HFF-Myc (cell line): ENCODE measurements around the gene MALAT1.
A peak's percentile ranks its signal among the peaks of the same experiment; 100 is the strongest.

Experiments
- DNase-seq: peaks from one replicate; pipeline ENCODE4 v3.0.0-alpha.2; 2011; ENCODE audit warnings: low read depth; ENCODE audit errors: extremely low read depth
- H3K4me3 ChIP-seq: replicated peaks from 2 replicates; pipeline ENCODE4 v1.5.1; 2011; ENCODE audit warnings: low read depth, mild to moderate bottlenecking, control low read depth, low read length
- TF ChIP-seq, protein P1 (sequence below): IDR thresholded peaks from 2 replicates; pipeline ENCODE4 v1.5.1; 2012; ENCODE audit warnings: mild to moderate bottlenecking, low read depth, low read length, control low read depth; ENCODE audit errors: missing control alignments

MALAT1 gene

DNA sequence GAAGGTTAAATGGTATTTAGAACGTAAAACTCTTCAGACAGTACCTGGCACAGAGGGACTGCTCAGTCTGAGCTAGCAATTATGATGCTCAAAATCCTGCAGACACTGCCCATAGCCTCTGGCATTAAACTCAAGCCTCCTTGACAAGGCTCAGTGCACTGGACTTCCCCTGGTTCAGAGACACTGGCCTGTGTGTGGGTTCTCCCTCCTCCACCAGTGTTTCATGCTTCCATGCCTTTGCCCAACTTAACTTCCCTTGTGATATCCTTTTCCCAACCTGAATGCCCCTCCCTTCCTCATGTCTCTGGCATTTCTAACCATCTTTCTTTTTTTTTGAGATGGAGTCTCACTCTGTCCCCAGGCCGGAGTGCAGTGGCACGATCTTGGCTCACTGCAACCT, 50.3 kb downstream of the MALAT1 start:
- TF ChIP-seq, protein P1, sequence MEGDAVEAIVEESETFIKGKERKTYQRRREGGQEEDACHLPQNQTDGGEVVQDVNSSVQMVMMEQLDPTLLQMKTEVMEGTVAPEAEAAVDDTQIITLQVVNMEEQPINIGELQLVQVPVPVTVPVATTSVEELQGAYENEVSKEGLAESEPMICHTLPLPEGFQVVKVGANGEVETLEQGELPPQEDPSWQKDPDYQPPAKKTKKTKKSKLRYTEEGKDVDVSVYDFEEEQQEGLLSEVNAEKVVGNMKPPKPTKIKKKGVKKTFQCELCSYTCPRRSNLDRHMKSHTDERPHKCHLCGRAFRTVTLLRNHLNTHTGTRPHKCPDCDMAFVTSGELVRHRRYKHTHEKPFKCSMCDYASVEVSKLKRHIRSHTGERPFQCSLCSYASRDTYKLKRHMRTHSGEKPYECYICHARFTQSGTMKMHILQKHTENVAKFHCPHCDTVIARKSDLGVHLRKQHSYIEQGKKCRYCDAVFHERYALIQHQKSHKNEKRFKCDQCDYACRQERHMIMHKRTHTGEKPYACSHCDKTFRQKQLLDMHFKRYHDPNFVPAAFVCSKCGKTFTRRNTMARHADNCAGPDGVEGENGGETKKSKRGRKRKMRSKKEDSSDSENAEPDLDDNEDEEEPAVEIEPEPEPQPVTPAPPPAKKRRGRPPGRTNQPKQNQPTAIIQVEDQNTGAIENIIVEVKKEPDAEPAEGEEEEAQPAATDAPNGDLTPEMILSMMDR, result no peak
- no peak for DNase-seq
- H3K4me3 ChIP-seq, result no peak overlapping the region

DNA sequence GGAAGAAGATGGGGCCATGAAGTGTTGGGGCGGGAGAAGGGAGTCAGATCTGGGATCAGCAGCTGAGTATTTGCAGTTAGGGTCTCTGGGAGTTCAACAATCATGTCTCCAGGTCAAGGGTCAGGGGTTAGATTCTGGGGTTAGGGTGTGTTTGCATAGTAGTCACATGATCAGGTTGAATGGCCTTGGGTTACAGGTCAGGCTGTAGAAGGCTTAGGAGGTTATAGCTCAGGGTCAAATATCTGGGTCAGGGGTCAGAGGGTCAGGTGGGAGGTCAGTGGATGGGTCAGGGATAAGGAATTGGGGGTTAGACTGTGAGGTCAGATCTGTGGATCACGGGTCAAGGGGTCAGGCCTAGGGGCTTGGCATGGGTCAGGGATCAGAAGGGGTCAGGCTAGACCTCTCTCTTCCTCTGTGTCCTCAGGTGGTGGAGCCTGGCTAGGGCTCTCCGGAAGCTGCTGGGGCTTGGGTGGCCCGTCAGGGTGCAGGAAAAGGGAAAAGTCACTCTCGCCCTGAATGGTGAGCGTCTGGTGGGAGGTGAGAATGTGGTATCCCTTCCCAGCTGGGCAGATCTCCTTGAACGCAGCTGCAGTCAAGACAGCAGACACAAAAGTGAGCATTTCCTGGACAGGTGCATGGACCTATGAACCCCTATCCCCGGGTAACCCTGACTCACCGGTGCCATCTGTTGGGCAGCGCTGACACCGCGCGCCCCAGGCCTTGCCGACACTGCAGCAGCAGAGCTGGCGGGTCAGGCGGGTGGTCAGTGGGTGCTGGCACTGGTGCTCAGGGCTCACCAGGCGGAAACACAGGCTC, 52.9 kb downstream of the MALAT1 start:
- no peak for DNase-seq
- H3K4me3 ChIP-seq, result no peak overlapping the region
- TF ChIP-seq, protein P1, result peak; percentile 47

DNA sequence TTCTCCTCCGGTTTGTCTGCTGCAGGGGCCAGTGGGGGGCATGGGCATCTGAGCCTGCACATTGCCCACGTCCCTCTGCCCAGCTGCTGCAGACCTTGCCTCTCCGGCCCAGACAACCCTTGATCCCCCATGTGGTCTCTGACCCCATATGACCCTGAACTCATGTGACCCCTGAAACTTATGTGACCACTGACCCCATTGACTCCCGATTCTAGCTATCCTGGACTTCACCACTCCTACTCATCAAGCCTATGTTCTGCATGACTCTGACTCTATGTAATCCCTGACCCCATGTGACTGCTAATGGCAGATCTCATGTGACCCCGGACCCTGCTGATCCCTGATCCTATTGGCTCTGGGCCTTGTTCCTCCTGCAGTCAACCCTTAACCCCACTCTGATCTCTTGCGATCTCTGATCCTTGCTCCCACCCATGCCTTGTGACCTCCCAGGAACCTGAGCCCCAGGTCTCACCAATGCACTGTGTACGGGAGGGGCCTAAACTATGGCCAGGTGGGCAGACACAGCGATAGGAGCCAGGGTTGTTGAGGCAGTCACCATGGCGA, 53.6 kb downstream of the MALAT1 start:
- TF ChIP-seq, protein P1, result peak; percentile 0
- no peak overlapping the region for H3K4me3 ChIP-seq
- no peak for DNase-seq

DNA sequence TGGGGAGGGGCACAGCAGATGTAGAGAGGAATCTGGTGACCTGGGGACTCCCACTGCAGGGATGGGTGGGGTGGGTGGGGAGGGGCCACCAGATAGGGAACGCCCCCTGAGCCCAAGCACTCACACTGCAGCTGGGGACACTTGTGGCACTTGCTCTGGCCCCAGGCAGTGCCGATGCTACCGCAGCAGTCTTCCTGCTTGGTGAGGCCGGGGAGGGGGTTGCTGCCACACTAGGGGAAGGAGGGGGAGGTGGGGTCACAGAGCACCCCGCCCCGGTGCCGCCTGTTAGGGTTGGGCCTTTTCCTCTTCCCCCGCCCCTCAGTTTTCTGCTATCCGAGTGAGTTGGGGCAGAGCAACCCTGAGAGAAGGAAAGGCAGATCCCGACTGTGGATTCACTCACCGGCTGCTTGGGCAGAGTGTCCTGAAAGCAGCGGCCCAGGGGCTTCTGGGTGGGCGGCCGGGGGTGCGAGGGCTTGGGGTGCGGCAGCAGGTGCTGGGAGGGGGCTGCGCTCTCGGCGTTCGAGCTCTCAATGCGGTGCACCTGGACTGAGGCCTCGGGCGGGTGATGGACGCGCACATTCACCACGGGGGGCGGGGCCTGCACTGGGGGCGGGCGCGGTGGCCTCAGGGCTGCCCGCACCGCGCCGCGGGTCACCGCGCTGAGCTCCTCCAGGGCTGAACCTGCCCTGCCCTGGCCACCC, 54.6 kb downstream of the MALAT1 start:
- DNase-seq, result no peak
- H3K4me3 ChIP-seq, result no peak overlapping the region
- TF ChIP-seq, protein P1, result no peak

GRCh38 chr11:65554057-65554818, 55.4 kb downstream of the MALAT1 start:
- no peak for DNase-seq
- TF ChIP-seq, protein P1, result no peak
- no peak overlapping the region for H3K4me3 ChIP-seq

GRCh38 chr11:65554842-65555430, 56.1 kb downstream of the MALAT1 start:
- H3K4me3 ChIP-seq, result no peak overlapping the region
- DNase-seq, result no peak
- TF ChIP-seq, protein P1, result no peak
